ENCODE measurements around the gene CUBN. TPM values are rescaled to one million over a fixed set of nuclear protein-coding genes. Genes with fewer than 3 reads are reported as not detected.

The CUBN gene
- total and polyA plus RNA-seq, 9 of the 15 experiments (the other 6 are each of a cell fraction or from before 2014, with no cell fraction given), result 0.04 to 0.33 (median 0.09) TPM

GRCh38 chr10:16996530-16996964 lies 133.1 kb downstream of the CUBN start:
- peaks cover 0 to 13% of the 10 kb centered on the region in 2 experiments; a peak in 3 of 5 replicates for H3K4me1 ChIP-seq (replicated peaks in 1 of 2; ENCODE audit: control insufficient read depth in 2 of 2, insufficient read depth in 2 of 2, low read length in 2 of 2)
- H3K36me3 ChIP-seq (ENCODE audit: control insufficient read depth, insufficient read depth, low read length), result no peaks in the 10 kb centered on the region
- H3K79me2 ChIP-seq (ENCODE audit: control insufficient read depth, insufficient read depth, low read length), result no peaks in the 10 kb centered on the region
- peak overlapping the region; percentile 22; the same call in 1 of the 2 replicates for H3K4me2 ChIP-seq (ENCODE audit: insufficient read depth, low read length)
- 1% methylated on average over 6 of the region's 6 CpGs for WGBS (ENCODE audit: insufficient coverage, low coverage, missing lambda C conversion rate)
- intact Hi-C loops (cut with micrococcal nuclease), result no loop called here
- H3K9me3 ChIP-seq (replicated peaks; ENCODE audit: control insufficient read depth, insufficient read depth, low read depth, low read length), result no peaks in the 10 kb centered on the region
- no peaks in the 10 kb centered on the region for H3K9me1 ChIP-seq (ENCODE audit: control insufficient read depth, insufficient read depth, low read length)
- no peaks in the 10 kb centered on the region for H3K27me3 ChIP-seq (ENCODE audit: control insufficient read depth in 2 of 2, insufficient read depth in 2 of 2, low read length in 2 of 2)
- H3K9ac ChIP-seq (ENCODE audit: insufficient read depth in 1 of 2, low read depth in 2 of 2, low read length in 2 of 2), result peak overlapping the region in 1 of 2 experiments; percentile 31; a peak in 1 of 4 replicates
- CTCF ChIA-PET (ENCODE audit: low intra/inter-chr PET ratio), result no interaction called here
- BruUV-seq (replicated peaks), result no TSS peak
- ATAC-seq (peak; percentile 52), FAIRE-seq (no peak), DNase-seq (ENCODE audit: extremely low read depth in 1 of 4, low spot score in 3 of 4) (peak in 2 of 4 experiments; percentile 19 to 20)
- POLR2A ChIA-PET, result interaction anchor here (0.8 to 1.6 kb wide), 6 partner anchors 8 to 233 kb away, joined by 3 to 4 read pairs (median 3); no protein-coding TSS in a partner anchor
- peak overlapping the region; percentile 81; the same call in 2 of the 3 replicates for H3K27ac ChIP-seq (ENCODE audit: extremely low read depth, low read depth, low read length)
- H2AFZ ChIP-seq (ENCODE audit: low read depth, low read length), result peak overlapping the region; percentile 37
- no peaks in the 10 kb centered on the region for H4K20me1 ChIP-seq (replicated peaks; ENCODE audit: control insufficient read depth, insufficient read depth, low read length)
- H3K4me3 ChIP-seq, result no peak overlapping the region
- in situ Hi-C loops (cut with MboI), result no loop called here
- TF ChIP-seq SAFB (IDR thresholded peaks at IDR 0.05; ENCODE audit: borderline replicate concordance, low read depth, low read length) (no peak), ZNF589 (CRISPR knock-in tag; IDR thresholded peaks at IDR 0.05; ENCODE audit: low read depth) (peak; percentile 70; the same call in 1 of the 2 replicates), PTRF (tag; IDR thresholded peaks at IDR 0.05) (no peak), FOSL1 (tag; conservative IDR thresholded peaks at IDR 0.05) (peak; percentile 62; the same call in 1 of the 2 replicates), BRD4 (IDR thresholded peaks at IDR 0.05) (0 out of 2 replicates have a peak, but pooled peaks have one; percentile 35), ZNF175 (CRISPR knock-in tag; IDR thresholded peaks at IDR 0.05; ENCODE audit: low read depth) (peak; percentile 74), BRD9 (IDR thresholded peaks at IDR 0.05; ENCODE audit: low read depth, partially characterized antibody) (peak; percentile 68), SMARCC2 (IDR thresholded peaks at IDR 0.05; ENCODE audit: low read depth) (0 out of 2 replicates have a peak, but pooled peaks have one; percentile 2), ATF1 (CRISPR knock-in tag; IDR thresholded peaks at IDR 0.05) (no peak), ATF1 (tag; IDR thresholded peaks at IDR 0.05) (0 out of 2 replicates have a peak, but pooled peaks have one; percentile 1), ATF3 (IDR thresholded peaks at IDR 0.05) (0 out of 2 replicates have a peak, but pooled peaks have one; percentile 1), ATF3 (CRISPR knock-in tag; conservative IDR thresholded peaks at IDR 0.05) (no peak), BACH1 (tag; IDR thresholded peaks at IDR 0.05) (0 out of 2 replicates have a peak, but pooled peaks have one; percentile 42), ZNF395 (CRISPR knock-in tag; IDR thresholded peaks at IDR 0.05) (peak; percentile 75; the same call in 1 of the 2 replicates), RBM25 (IDR thresholded peaks at IDR 0.05; ENCODE audit: low read depth, low read length, severe bottlenecking) (no peak), ZNF197 (CRISPR knock-in tag; IDR thresholded peaks at IDR 0.05; ENCODE audit: low read depth) (peak; percentile 56; the same call in 1 of the 2 replicates), SRF (CRISPR knock-in tag; IDR thresholded peaks at IDR 0.05) (0 out of 4 replicates have a peak, but pooled peaks of 1 of the 2 experiments have one; percentile 23), NR2C2 (CRISPR knock-in tag; IDR thresholded peaks at IDR 0.05) (no peak), NR2C2 (tag; IDR thresholded peaks at IDR 0.05) (peak; percentile 74; the same call in 1 of the 2 replicates), NFRKB (IDR thresholded peaks at IDR 0.05; ENCODE audit: low read depth) (peak; percentile 88), MAZ (CRISPR knock-in tag; conservative IDR thresholded peaks at IDR 0.05 in 1 of 2, IDR thresholded peaks at IDR 0.05 in 1 of 2) (0 out of 4 replicates have a peak, but pooled peaks of 1 of the 2 experiments have one; percentile 29), HCFC1 (IDR thresholded peaks at IDR 0.05; ENCODE audit: low read depth, low read length) (no peak)

Data from K562 (cell line).